GM18511 (cell line): ENCODE results near the gene ZNF385D.
A peak's percentile ranks its signal among the peaks of the same experiment; 100 is the strongest.
"Not testable (repeated sequence)": the region's sequence is repeated elsewhere in the genome, so short reads cannot be mapped to it uniquely, and the experiment has no call there.

Experiments used
- ATAC-seq: cut with Tn5 transposase; IDR thresholded peaks from one replicate; pipeline ENCODE4 v1.9.1; 2021; ENCODE audit warnings: mild to moderate bottlenecking, moderate library complexity; ENCODE audit not compliant: unreplicated experiment

Gene ZNF385D

GRCh38 chr3:21524133-21524532, 226.9 kb downstream of the ZNF385D start:
- ATAC-seq, result no peak

GRCh38 chr3:21520106-21520963, 230.7 kb downstream of the ZNF385D start:
- ATAC-seq, result no peak

- ATAC-seq, result no peak
Measured at GRCh38 chr3:21517184-21517583, 233.8 kb downstream of the ZNF385D start.

GRCh38 chr3:21515417-21515816, 235.6 kb downstream of the ZNF385D start:
- ATAC-seq, result no peak

GRCh38 chr3:21509731-21510470, 241.1 kb downstream of the ZNF385D start:
- ATAC-seq, result no peak

- no peak for ATAC-seq
Measured at GRCh38 chr3:21508246-21508645, 242.8 kb downstream of the ZNF385D start.

- no peak for ATAC-seq
Measured at GRCh38 chr3:21505711-21506460, 245.1 kb downstream of the ZNF385D start.

GRCh38 chr3:21502656-21503055, 248.4 kb downstream of the ZNF385D start:
- ATAC-seq, result no peak

GRCh38 chr3:21500834-21501233, 250.2 kb downstream of the ZNF385D start:
- no peak for ATAC-seq

- not testable (repeated sequence) for ATAC-seq
Measured at GRCh38 chr3:21490671-21491070, 260.3 kb downstream of the ZNF385D start.

GRCh38 chr3:21487520-21487919, 263.5 kb downstream of the ZNF385D start:
- no peak for ATAC-seq

- not testable (repeated sequence) for ATAC-seq
Measured at GRCh38 chr3:21486024-21486935, 264.7 kb downstream of the ZNF385D start.

GRCh38 chr3:21484828-21485144, 266.2 kb downstream of the ZNF385D start:
- no peak for ATAC-seq

GRCh38 chr3:21484057-21484827, 266.8 kb downstream of the ZNF385D start:
- ATAC-seq, result peak; percentile 58

- no peak for ATAC-seq
Measured at GRCh38 chr3:21481991-21482390, 269.0 kb downstream of the ZNF385D start.

- no peak for ATAC-seq
Measured at GRCh38 chr3:21477541-21478288, 273.3 kb downstream of the ZNF385D start.

- no peak for ATAC-seq
Measured at GRCh38 chr3:21466476-21466875, 284.5 kb downstream of the ZNF385D start.

GRCh38 chr3:21464746-21465145, 286.3 kb downstream of the ZNF385D start:
- ATAC-seq, result no peak

- no peak for ATAC-seq
Measured at GRCh38 chr3:21463319-21463718, 287.7 kb downstream of the ZNF385D start.
